NT2/D1 (cell line): ENCODE measurements around the gene CGGBP1.

Source experiments
- SUZ12 ChIP-seq: IDR thresholded peaks from 2 replicates; pipeline ENCODE4 v1.6.1; 2011; ENCODE audit not compliant: insufficient read length, insufficient read depth; ENCODE audit errors: extremely low read depth
- YY1 ChIP-seq: IDR thresholded peaks from 2 replicates; pipeline ENCODE4 v1.6.1; 2011; ENCODE audit not compliant: insufficient read length, insufficient read depth
- ZNF274 ChIP-seq: IDR thresholded peaks from 2 replicates; pipeline ENCODE4 v1.6.1; 2011; ENCODE audit warnings: mild to moderate bottlenecking, low read depth, low read length

DNA sequence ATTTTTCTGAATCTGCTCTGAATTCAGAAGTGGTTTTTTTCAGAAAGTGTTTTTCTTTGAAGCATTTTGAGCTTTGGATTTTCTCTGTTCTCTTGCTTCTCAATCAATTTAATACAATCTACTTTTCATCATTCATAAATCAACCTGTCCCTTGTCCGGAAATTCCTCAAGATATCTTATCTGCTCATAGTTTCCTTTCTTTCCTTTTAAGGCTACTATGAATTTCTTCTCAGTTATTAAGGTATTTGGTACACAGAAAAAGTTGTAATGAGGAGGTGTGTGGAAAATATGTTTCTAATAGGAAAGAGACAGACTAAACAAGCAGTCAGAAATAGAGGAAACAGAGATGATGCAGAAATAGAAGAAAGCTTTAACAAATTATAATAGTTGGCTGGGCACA lies 14.4 kb downstream of the CGGBP1 start:
- TF ChIP-seq ZNF274 = no peak
- no peak for TF ChIP-seq YY1
- no peak for TF ChIP-seq SUZ12
